HepG2 (cell line): Measurements from ENCODE around the gene CASS4. TPM values are rescaled to one million over a fixed set of nuclear protein-coding genes. Genes with fewer than 3 reads are reported as not detected.

Experiments
- ASH2L ChIP-seq: fragments of 300-600, 200-600 bp; sonication (generic); IDR thresholded peaks from 2 replicates; pipeline ENCODE4 v1.7.0; 2017; ENCODE audit warnings: low read depth, mild to moderate bottlenecking, moderate library complexity, mixed read lengths, low read length; ENCODE audit not compliant: insufficient read length
- FLYWCH1 ChIP-seq: sonication (generic); formaldehyde crosslinking; IDR thresholded peaks from 2 replicates; pipeline ENCODE4 v1.8.1; 2023; ENCODE audit warnings: mild to moderate bottlenecking, missing genetic modification reagents
- KAT2B ChIP-seq: fragments of 150-350 bp; IDR thresholded peaks from 2 replicates; pipeline ENCODE4 v1.6.1; 2014; ENCODE audit warnings: low read depth, low read length, borderline replicate concordance
- POLR2A ChIP-seq, 2 experiments: IDR thresholded peaks; 2 replicates each; pipeline ENCODE4 v1.6.1; 2011; ENCODE audit warnings: low read depth in 2 of 2, low read length in 2 of 2, mild to moderate bottlenecking in 1 of 2, moderate library complexity in 1 of 2; ENCODE audit not compliant: insufficient read depth in 1 of 2
- SALL1 ChIP-seq: sonication (generic); formaldehyde crosslinking; IDR thresholded peaks from 2 replicates; pipeline ENCODE4 v1.8.0; 2022; ENCODE audit warnings: mild to moderate bottlenecking, missing genetic modification reagents
- TMF1 ChIP-seq: sonication (generic); formaldehyde crosslinking; IDR thresholded peaks from 2 replicates; pipeline ENCODE4 v1.8.1; 2022; ENCODE audit warnings: low read depth, missing genetic modification reagents
- ZNF138 ChIP-seq: sonication (generic); formaldehyde crosslinking; IDR thresholded peaks from 2 replicates; pipeline ENCODE4 v1.5.0; 2020; ENCODE audit warnings: mild to moderate bottlenecking, low read depth, missing genetic modification reagents
- ZNF556 ChIP-seq: sonication (generic); formaldehyde crosslinking; IDR thresholded peaks from 2 replicates; pipeline ENCODE4 v1.4.0; 2020; ENCODE audit warnings: mild to moderate bottlenecking, missing genetic modification reagents, borderline replicate concordance
- polyA plus RNA-seq, 8 experiments: library from polyadenylated mRNA; depleted of rRNA in 3 of 8; stranded (reverse) in 7 of 8; unstranded in 1 of 8; fragments of >200 nt; fragmentation: Illumina TruSeq in 4 of 8; extraction: Trizol in 4 of 8; gene quantifications; 2 replicates each; pipeline versions ENCODE4 v1.2.1 to v1.2.3, GENCODE V29; 2011 to 2016; ENCODE audit warnings: low read depth in 4 of 8, missing spikeins in 1 of 8, mixed read lengths in 1 of 8; ENCODE audit not compliant: insufficient read depth in 1 of 8
- total RNA-seq, 5 experiments: library from RNA; depleted of rRNA; stranded (reverse); fragments of >200 nt; fragmentation: Illumina TruSeq; extraction: Trizol; gene quantifications; 2 replicates each; pipeline ENCODE4 v1.2.3, GENCODE V29; 2016; ENCODE audit warnings: low read depth in 1 of 5
- TF ChIP-seq, protein P1 (sequence below): sonication (generic); formaldehyde crosslinking; IDR thresholded peaks from 2 replicates; pipeline ENCODE4 v1.8.1; 2023; ENCODE audit warnings: mild to moderate bottlenecking, moderate library complexity, missing genetic modification reagents
- TF ChIP-seq, protein P2 (sequence below): sonication (generic); IDR thresholded peaks from 2 replicates; pipeline ENCODE4 v1.6.1; 2016; ENCODE audit warnings: low read depth, borderline replicate concordance
- TF ChIP-seq, protein P3 (sequence below): sonication (generic); formaldehyde crosslinking; IDR thresholded peaks from 2 replicates; pipeline ENCODE4 v1.5.0; 2020; ENCODE audit warnings: missing genetic modification reagents
- TF ChIP-seq, protein P4 (sequence below): IDR thresholded peaks from 2 replicates; pipeline ENCODE4 v1.6.1; 2016; ENCODE audit warnings: mild to moderate bottlenecking
- TF ChIP-seq, protein P5 (sequence below): sonication (generic); formaldehyde crosslinking; IDR thresholded peaks from 2 replicates; pipeline ENCODE4 v1.4.0; 2020; ENCODE audit warnings: missing genetic modification reagents, mild to moderate bottlenecking, borderline replicate concordance
- TF ChIP-seq, protein P6 (sequence below): sonication (generic); formaldehyde crosslinking; IDR thresholded peaks from 2 replicates; pipeline ENCODE4 v1.4.0; 2020; ENCODE audit warnings: low read depth, mild to moderate bottlenecking, missing genetic modification reagents
- TF ChIP-seq, protein P7 (sequence below): sonication (generic); formaldehyde crosslinking; IDR thresholded peaks from 2 replicates; pipeline ENCODE4 v1.8.0; 2022; ENCODE audit warnings: mild to moderate bottlenecking, missing genetic modification reagents; ENCODE audit not compliant: insufficient replicate concordance
- TF ChIP-seq, protein P8 (sequence below): sonication (generic); formaldehyde crosslinking; IDR thresholded peaks from 2 replicates; pipeline ENCODE4 v1.5.0; 2020; ENCODE audit warnings: missing genetic modification reagents, mild to moderate bottlenecking, borderline replicate concordance

The CASS4 gene
- total and polyA plus RNA-seq, 2 of the 13 experiments (the other 11 are each of a cell fraction or from before 2014, with no cell fraction given): 0.17 to 0.49 TPM

DNA sequence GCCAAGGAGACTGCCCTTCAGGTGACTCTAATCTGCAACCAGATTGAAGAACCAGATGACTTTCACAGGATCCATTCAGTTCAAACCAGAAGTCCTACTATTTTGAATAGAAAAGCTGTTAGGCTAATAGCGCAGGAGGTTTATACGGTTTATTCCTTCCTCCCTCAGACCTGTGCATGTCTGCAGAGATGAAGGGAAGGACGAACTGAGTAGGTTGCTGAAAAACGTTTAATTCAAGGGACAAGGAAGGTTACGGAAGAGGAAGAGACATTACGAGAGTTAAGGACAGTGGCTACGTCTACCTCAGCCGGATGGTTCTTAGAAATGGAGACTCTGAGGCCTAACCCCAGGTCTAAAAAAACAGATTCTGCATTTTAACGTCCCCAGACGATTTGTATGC, 21.0 kb upstream of the CASS4 start (continued):
- TF ChIP-seq, protein P1, sequence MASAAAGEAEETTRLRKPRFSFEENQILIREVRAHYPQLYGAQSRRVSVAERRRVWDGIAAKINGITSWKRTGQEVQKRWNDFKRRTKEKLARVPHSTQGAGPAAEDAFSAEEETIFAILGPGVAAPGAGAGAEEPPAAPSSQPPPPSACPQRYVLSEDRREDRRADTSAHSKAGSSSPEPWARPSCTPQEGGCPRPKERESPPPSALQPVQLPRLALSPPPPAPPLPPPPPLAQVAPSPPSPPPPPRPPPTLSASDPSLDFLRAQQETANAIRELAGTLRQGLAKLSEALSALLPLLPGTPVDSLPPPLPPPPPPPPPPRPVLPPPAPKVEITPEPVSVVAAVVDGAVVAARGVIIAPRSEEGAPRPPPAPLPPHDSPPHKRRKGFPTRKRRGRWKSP (CRISPR knock-in tag): no peak
- TF ChIP-seq, protein P2, sequence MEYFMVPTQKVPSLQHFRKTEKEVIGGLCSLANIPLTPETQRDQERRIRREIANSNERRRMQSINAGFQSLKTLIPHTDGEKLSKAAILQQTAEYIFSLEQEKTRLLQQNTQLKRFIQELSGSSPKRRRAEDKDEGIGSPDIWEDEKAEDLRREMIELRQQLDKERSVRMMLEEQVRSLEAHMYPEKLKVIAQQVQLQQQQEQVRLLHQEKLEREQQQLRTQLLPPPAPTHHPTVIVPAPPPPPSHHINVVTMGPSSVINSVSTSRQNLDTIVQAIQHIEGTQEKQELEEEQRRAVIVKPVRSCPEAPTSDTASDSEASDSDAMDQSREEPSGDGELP: no peak
- TF ChIP-seq, protein P3, sequence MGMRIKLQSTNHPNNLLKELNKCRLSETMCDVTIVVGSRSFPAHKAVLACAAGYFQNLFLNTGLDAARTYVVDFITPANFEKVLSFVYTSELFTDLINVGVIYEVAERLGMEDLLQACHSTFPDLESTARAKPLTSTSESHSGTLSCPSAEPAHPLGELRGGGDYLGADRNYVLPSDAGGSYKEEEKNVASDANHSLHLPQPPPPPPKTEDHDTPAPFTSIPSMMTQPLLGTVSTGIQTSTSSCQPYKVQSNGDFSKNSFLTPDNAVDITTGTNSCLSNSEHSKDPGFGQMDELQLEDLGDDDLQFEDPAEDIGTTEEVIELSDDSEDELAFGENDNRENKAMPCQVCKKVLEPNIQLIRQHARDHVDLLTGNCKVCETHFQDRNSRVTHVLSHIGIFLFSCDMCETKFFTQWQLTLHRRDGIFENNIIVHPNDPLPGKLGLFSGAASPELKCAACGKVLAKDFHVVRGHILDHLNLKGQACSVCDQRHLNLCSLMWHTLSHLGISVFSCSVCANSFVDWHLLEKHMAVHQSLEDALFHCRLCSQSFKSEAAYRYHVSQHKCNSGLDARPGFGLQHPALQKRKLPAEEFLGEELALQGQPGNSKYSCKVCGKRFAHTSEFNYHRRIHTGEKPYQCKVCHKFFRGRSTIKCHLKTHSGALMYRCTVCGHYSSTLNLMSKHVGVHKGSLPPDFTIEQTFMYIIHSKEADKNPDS (CRISPR knock-in tag): no peak
- TF ChIP-seq FLYWCH1: no peak
- TF ChIP-seq, protein P4, sequence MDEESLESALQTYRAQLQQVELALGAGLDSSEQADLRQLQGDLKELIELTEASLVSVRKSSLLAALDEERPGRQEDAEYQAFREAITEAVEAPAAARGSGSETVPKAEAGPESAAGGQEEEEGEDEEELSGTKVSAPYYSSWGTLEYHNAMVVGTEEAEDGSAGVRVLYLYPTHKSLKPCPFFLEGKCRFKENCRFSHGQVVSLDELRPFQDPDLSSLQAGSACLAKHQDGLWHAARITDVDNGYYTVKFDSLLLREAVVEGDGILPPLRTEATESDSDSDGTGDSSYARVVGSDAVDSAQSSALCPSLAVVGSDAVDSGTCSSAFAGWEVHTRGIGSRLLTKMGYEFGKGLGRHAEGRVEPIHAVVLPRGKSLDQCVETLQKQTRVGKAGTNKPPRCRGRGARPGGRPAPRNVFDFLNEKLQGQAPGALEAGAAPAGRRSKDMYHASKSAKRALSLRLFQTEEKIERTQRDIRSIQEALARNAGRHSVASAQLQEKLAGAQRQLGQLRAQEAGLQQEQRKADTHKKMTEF (CRISPR knock-in tag): no peak
- TF ChIP-seq ASH2L: no peak
- no peak for TF ChIP-seq ZNF138 (CRISPR knock-in tag)
- TF ChIP-seq, protein P5, sequence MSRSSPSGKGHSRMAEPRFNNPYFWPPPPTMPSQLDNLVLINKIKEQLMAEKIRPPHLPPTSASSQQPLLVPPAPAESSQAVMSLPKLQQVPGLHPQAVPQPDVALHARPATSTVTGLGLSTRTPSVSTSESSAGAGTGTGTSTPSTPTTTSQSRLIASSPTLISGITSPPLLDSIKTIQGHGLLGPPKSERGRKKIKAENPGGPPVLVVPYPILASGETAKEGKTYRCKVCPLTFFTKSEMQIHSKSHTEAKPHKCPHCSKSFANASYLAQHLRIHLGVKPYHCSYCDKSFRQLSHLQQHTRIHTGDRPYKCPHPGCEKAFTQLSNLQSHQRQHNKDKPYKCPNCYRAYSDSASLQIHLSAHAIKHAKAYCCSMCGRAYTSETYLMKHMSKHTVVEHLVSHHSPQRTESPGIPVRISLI (CRISPR knock-in tag): no peak
- TF ChIP-seq, protein P6, sequence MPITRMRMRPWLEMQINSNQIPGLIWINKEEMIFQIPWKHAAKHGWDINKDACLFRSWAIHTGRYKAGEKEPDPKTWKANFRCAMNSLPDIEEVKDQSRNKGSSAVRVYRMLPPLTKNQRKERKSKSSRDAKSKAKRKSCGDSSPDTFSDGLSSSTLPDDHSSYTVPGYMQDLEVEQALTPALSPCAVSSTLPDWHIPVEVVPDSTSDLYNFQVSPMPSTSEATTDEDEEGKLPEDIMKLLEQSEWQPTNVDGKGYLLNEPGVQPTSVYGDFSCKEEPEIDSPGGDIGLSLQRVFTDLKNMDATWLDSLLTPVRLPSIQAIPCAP (CRISPR knock-in tag): no peak
- TF ChIP-seq, protein P7, sequence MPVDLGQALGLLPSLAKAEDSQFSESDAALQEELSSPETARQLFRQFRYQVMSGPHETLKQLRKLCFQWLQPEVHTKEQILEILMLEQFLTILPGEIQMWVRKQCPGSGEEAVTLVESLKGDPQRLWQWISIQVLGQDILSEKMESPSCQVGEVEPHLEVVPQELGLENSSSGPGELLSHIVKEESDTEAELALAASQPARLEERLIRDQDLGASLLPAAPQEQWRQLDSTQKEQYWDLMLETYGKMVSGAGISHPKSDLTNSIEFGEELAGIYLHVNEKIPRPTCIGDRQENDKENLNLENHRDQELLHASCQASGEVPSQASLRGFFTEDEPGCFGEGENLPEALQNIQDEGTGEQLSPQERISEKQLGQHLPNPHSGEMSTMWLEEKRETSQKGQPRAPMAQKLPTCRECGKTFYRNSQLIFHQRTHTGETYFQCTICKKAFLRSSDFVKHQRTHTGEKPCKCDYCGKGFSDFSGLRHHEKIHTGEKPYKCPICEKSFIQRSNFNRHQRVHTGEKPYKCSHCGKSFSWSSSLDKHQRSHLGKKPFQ (CRISPR knock-in tag): no peak
- TF ChIP-seq ZNF556: no peak
- TF ChIP-seq SALL1: no peak
- peak in 1 of 2 experiments; percentile 52; a peak in 2 of 4 replicates for TF ChIP-seq POLR2A (IDR thresholded peaks at IDR 0.05; ENCODE audit: insufficient read depth in 1 of 2, low read depth in 2 of 2, low read length in 2 of 2)
- no peak; the same call in 1 of the 2 replicates for TF ChIP-seq TMF1
- TF ChIP-seq KAT2B: no peak
- TF ChIP-seq, protein P8, sequence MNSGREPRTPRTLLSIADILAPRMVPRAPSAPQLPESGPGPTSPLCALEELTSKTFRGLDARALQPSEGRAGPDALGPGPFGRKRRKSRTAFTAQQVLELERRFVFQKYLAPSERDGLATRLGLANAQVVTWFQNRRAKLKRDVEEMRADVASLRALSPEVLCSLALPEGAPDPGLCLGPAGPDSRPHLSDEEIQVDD (CRISPR knock-in tag): no peak
